ENCODE data around the gene SEMG2. TPM values are rescaled to one million over a fixed set of nuclear protein-coding genes. Genes with fewer than 3 reads are reported as not detected.
A peak's percentile ranks its signal among the peaks of the same experiment; 100 is the strongest.

Gene SEMG2, protein sequence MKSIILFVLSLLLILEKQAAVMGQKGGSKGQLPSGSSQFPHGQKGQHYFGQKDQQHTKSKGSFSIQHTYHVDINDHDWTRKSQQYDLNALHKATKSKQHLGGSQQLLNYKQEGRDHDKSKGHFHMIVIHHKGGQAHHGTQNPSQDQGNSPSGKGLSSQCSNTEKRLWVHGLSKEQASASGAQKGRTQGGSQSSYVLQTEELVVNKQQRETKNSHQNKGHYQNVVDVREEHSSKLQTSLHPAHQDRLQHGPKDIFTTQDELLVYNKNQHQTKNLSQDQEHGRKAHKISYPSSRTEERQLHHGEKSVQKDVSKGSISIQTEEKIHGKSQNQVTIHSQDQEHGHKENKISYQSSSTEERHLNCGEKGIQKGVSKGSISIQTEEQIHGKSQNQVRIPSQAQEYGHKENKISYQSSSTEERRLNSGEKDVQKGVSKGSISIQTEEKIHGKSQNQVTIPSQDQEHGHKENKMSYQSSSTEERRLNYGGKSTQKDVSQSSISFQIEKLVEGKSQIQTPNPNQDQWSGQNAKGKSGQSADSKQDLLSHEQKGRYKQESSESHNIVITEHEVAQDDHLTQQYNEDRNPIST
- total RNA-seq (not detected in 2 replicates), polyA plus RNA-seq (not detected in 2 replicates)

DNA sequence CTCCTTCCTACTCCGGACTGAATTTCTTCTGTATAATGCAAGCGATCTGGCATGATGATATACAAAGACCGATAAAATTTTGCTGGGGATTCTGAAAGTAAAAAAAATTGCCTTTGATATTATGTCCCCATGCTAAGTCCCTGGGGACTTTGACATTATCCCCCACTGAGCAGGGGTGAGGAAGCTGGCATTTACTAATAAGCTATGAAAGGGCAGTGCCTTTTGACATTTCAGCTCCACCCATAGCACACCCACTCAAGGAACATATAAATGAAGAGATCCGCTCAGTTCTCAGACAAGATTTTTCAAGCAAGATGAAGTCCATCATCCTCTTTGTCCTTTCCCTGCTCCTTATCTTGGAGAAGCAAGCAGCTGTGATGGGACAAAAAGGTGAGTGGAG lies at the start of gene SEMG2:
Gene SEMG2, plus strand, starts transcription at position 298 of the 400 bp plus-strand sequence. Its CDS starts 17 bp downstream, at position 315.
- no peak for DNase-seq (ENCODE audit: low read depth in 1 of 2, low spot score in 1 of 2)
- Histone ChIP-seq H3K27me3 (peaks cover 15% of the 10 kb centered on the region), H3K9me3 (ENCODE audit: low read depth) (no peaks in the 10 kb centered on the region), H3K4me3 (no peak within 1 kb of the TSS), H3K27ac (no peak within 1 kb of the TSS), H3K4me1 (ENCODE audit: low read depth) (no peaks in the 10 kb centered on the region), H3K36me3 (no peaks in the 10 kb centered on the region)
- TF ChIP-seq, protein P1, sequence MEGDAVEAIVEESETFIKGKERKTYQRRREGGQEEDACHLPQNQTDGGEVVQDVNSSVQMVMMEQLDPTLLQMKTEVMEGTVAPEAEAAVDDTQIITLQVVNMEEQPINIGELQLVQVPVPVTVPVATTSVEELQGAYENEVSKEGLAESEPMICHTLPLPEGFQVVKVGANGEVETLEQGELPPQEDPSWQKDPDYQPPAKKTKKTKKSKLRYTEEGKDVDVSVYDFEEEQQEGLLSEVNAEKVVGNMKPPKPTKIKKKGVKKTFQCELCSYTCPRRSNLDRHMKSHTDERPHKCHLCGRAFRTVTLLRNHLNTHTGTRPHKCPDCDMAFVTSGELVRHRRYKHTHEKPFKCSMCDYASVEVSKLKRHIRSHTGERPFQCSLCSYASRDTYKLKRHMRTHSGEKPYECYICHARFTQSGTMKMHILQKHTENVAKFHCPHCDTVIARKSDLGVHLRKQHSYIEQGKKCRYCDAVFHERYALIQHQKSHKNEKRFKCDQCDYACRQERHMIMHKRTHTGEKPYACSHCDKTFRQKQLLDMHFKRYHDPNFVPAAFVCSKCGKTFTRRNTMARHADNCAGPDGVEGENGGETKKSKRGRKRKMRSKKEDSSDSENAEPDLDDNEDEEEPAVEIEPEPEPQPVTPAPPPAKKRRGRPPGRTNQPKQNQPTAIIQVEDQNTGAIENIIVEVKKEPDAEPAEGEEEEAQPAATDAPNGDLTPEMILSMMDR (IDR thresholded peaks at IDR 0.05; ENCODE audit: low read depth, low read length) = no peak

DNA sequence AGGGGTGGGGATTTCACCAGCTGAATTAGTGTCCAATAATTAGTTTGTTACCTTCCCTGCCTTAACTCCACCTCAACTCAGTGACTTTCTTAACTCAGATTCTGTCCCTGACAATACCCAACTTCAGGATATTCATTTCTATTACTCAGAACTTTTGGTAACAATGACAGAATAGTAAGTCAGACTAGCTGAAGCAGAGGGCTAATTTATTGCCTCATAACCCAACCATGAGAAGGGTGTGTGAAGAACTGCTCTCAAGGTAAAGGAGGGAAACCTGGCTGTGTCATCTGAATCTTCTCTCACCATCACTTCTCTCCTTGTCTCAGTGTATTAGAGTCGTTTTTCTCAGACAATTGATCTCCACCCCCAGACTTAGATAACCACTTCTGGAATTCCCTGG lies 47.7 kb upstream of the SEMG2 start:
- TF ChIP-seq, protein P1 (IDR thresholded peaks at IDR 0.05; ENCODE audit: low read depth, low read length) = no peak
- Histone ChIP-seq H3K36me3 (no peaks in the 10 kb centered on the region), H3K4me3 (no peak overlapping the region), H3K4me1 (ENCODE audit: low read depth) (no peaks in the 10 kb centered on the region), H3K27ac (no peak overlapping the region), H3K9me3 (ENCODE audit: low read depth) (no peaks in the 10 kb centered on the region), H3K27me3 (no peaks in the 10 kb centered on the region)
- no peak for DNase-seq (ENCODE audit: low read depth in 1 of 2, low spot score in 1 of 2)

DNA sequence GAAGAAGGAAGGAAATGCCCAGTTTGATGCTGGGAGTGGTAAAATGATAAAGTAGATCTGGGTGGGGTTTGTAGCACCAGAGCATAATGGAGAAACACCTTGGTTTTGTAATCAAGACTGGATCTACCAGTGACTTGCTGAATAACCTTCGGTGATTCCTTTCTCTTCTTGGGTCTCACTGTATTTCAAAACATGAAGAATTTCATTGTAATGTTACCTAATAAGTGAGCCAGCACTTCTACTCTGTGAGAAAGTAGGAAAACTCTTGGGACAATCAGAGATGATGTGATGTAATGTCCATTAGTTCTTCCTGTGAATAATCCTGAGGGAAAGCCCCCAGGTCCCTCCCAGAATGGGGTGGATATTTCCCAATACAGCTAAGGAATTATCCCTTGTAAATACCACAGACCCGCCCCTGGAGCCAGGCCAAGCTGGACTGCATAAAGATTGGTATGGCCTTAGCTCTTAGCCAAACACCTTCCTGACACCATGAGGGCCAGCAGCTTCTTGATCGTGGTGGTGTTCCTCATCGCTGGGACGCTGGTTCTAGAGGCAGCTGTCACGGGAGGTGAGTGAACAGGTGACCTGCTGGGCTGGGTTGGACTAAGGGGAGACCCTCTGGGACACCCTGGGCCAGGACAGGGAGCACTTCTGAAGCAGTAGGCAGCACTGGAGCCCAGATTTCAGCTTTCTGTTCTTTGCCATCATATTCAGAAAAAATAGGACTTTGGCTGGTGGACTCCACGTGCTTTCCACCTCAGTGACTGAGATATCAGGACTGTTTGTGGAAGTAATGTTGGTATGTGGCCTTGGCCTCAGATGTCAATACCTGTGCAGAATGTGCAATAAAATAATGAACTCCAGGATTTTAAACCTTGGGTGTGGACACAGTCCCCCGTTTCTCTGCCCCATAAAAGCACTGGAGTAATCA lies 46.5 kb upstream of the SEMG2 start, which contains the start of gene PI3:
Gene PI3, plus strand, starts transcription at position 469 of the 931 bp plus-strand sequence. Its CDS starts 21 bp downstream, at position 490.
- Histone ChIP-seq H3K9me3 (ENCODE audit: low read depth) (no peaks in the 10 kb centered on the region), H3K36me3 (no peaks in the 10 kb centered on the region), H3K27ac (no peak within 1 kb of the TSS), H3K4me3 (no peak within 1 kb of the TSS), H3K27me3 (no peaks in the 10 kb centered on the region), H3K4me1 (ENCODE audit: low read depth) (no peaks in the 10 kb centered on the region)
- peak in 1 of 2 donors; percentile 85 for DNase-seq (ENCODE audit: low read depth in 1 of 2, low spot score in 1 of 2)
- TF ChIP-seq, protein P1 (IDR thresholded peaks at IDR 0.05; ENCODE audit: low read depth, low read length) = no peak

DNA sequence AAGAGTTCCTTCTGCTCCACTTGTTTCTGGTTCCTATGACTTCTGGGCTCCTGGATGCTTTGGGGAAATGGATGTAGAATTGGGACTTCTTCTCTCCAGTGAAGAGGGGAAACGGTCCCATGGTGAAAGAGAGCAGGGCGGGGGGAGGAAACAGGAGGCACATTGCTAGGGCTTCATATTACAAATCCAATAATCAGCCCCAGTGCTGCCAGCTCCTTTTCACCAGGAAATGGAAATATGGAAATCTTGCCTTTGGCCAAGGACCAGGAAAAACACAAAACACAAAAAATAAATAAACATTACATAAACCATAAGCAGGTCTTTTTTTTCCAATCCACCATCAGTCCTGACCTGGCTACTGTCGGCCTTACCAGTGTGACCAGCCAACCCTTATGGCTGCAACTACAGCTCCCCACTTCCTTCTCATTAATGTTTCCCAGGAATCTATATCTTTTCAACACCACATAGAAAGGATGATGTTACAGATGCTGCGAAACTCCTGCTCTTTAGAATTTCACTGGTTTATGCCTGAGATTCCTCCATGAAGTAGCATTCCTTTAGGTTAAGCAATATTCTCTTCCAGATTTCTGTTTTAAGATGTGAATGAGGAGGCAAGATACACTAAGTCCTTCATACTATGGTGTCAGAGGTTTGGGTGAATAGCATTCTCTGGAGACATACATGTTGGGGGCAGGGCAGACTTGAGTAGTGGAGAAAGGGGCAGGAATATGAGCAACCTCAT lies 44.5 kb upstream of the SEMG2 start:
- H3K4me1 ChIP-seq (ENCODE audit: low read depth) = no peaks in the 10 kb centered on the region
- no peak overlapping the region for H3K27ac ChIP-seq
- DNase-seq (ENCODE audit: low read depth in 1 of 2, low spot score in 1 of 2) = peak in 1 of 2 donors; percentile 29
- H3K4me3 ChIP-seq = no peak overlapping the region
- TF ChIP-seq, protein P1 (IDR thresholded peaks at IDR 0.05; ENCODE audit: low read depth, low read length) = no peak
- H3K36me3 ChIP-seq = no peaks in the 10 kb centered on the region
- H3K27me3 ChIP-seq = no peaks in the 10 kb centered on the region
- no peaks in the 10 kb centered on the region for H3K9me3 ChIP-seq (ENCODE audit: low read depth)

DNA sequence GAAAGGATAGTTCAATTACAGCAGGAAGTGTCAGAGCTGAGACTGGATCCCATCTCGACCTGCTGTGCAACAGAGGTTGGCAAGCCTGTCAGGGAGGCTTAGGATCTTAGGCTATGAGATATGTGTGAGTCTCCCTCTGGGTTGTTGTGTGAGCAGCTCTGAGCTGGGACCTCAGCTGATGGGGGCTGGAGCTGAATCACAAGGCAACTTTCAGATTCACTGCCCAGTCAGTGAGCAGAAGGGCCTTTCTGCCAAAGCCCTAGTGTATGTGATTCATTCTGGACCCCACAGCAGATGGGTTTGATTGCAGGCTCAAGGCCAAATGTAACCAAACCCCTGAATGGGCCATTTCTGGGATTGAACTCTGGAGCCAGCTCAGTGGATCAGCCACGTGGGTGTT lies 42.0 kb upstream of the SEMG2 start:
- no peak for DNase-seq (ENCODE audit: low read depth in 1 of 2, low spot score in 1 of 2)
- no peak overlapping the region for H3K4me3 ChIP-seq

More for the DNA sequence above, 42.0 kb upstream of the SEMG2 start:
- Histone ChIP-seq H3K27ac (no peak overlapping the region), H3K36me3 (no peaks in the 10 kb centered on the region), H3K27me3 (no peaks in the 10 kb centered on the region), H3K9me3 (ENCODE audit: low read depth) (no peaks in the 10 kb centered on the region), H3K4me1 (ENCODE audit: low read depth) (no peaks in the 10 kb centered on the region)
- TF ChIP-seq, protein P1 (IDR thresholded peaks at IDR 0.05; ENCODE audit: low read depth, low read length) = no peak

Data from cardiac muscle cell (in vitro differentiated cells and primary cell).